ENCODE data around the gene MBTPS2. TPM values are rescaled to one million over a fixed set of nuclear protein-coding genes. Genes with fewer than 3 reads are reported as not detected.

Gene MBTPS2
- total RNA-seq (13.4 TPM), polyA plus RNA-seq (ENCODE audit: insufficient read depth, low read depth, low replicate concordance) (4.9 TPM)
- long read RNA-seq, donor 1, full-length matches to known transcripts = 9 of 14 reads
- long read RNA-seq, donor 1, partial matches to known transcripts = 5 of 14 reads
- long read RNA-seq, donor 1, other reads (novel, unspliced or antisense) = 0 of 14 reads
- long read RNA-seq, donor 2, full-length matches to known transcripts = 6 of 6 reads
- long read RNA-seq, donor 2, partial matches to known transcripts = 0 of 6 reads
- long read RNA-seq, donor 2, other reads (novel, unspliced or antisense) = 0 of 6 reads
- long read RNA-seq, donor 3, full-length matches to known transcripts = 15 of 15 reads
- long read RNA-seq, donor 3, partial matches to known transcripts = 0 of 15 reads
- long read RNA-seq, donor 3, other reads (novel, unspliced or antisense) = 0 of 15 reads
- long read RNA-seq, donor 4, full-length matches to known transcripts = 13 of 24 reads
- long read RNA-seq, donor 4, partial matches to known transcripts = 11 of 24 reads
- long read RNA-seq, donor 4, other reads (novel, unspliced or antisense) = 0 of 24 reads
- long read RNA-seq, donor 5 = 0 reads
- long read RNA-seq, donor 6, full-length matches to known transcripts = 3 of 15 reads
- long read RNA-seq, donor 6, partial matches to known transcripts = 12 of 15 reads
- long read RNA-seq, donor 6, other reads (novel, unspliced or antisense) = 0 of 15 reads
- long read RNA-seq, donor 7, full-length matches to known transcripts = 16 of 21 reads
- long read RNA-seq, donor 7, partial matches to known transcripts = 1 of 21 reads
- long read RNA-seq, donor 7, other reads (novel, unspliced or antisense) = 4 of 21 reads
- long read RNA-seq, donor 8, full-length matches to known transcripts = 3 of 3 reads
- long read RNA-seq, donor 8, partial matches to known transcripts = 0 of 3 reads
- long read RNA-seq, donor 8, other reads (novel, unspliced or antisense) = 0 of 3 reads
- long read RNA-seq, donor 9, full-length matches to known transcripts = 2 of 2 reads
- long read RNA-seq, donor 9, partial matches to known transcripts = 0 of 2 reads
- long read RNA-seq, donor 9, other reads (novel, unspliced or antisense) = 0 of 2 reads
- long read RNA-seq, donor 10, full-length matches to known transcripts = 4 of 4 reads
- long read RNA-seq, donor 10, partial matches to known transcripts = 0 of 4 reads
- long read RNA-seq, donor 10, other reads (novel, unspliced or antisense) = 0 of 4 reads

DNA sequence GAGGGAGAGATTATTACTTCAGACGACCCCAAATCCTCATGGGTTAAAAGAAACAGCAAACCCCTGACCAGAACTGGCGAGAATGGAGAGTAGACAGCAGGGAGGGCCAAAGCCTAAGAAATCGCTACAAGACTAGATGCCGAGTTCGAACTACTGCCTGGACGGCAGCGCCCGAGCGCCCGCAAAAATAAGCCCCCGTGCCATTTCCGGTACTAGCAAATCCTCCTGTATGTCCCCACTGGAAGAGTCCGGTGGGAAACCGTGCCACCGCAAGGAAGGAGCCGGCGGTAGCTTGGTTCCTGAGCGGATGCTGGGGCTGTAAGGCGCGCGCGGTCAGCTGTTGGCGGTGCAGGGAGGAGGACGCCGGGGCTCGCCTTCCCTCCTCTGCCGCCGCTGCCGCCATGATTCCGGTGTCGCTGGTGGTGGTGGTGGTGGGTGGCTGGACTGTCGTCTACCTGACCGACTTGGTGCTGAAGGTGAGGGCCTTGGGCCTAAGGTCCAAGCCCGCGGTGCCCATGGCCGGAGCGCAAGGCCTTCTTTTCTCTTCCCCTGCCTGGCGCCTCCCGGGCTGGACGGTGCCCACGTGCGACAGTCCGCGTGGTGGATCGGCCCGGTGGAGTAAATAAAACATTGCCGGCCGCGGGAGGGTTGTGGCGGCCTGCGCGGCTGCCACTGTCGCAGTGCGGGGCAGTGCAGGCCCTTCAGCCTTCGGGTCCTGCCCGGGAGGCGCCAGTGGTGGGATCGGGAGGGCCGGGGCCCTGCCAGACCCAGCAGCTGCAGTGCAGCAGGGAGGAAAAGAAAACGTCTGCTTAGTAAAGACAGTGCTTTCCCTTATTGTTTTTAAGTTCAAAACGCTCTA is at the start of gene MBTPS2:
Gene MBTPS2, plus strand, starts transcription at position 284 of the 859 bp plus-strand sequence. Its CDS starts 118 bp downstream, at position 402.
- TF ChIP-seq, protein P1, sequence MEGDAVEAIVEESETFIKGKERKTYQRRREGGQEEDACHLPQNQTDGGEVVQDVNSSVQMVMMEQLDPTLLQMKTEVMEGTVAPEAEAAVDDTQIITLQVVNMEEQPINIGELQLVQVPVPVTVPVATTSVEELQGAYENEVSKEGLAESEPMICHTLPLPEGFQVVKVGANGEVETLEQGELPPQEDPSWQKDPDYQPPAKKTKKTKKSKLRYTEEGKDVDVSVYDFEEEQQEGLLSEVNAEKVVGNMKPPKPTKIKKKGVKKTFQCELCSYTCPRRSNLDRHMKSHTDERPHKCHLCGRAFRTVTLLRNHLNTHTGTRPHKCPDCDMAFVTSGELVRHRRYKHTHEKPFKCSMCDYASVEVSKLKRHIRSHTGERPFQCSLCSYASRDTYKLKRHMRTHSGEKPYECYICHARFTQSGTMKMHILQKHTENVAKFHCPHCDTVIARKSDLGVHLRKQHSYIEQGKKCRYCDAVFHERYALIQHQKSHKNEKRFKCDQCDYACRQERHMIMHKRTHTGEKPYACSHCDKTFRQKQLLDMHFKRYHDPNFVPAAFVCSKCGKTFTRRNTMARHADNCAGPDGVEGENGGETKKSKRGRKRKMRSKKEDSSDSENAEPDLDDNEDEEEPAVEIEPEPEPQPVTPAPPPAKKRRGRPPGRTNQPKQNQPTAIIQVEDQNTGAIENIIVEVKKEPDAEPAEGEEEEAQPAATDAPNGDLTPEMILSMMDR (IDR thresholded peaks at IDR 0.05; ENCODE audit: borderline replicate concordance, extremely low read depth, insufficient read depth) = no peak
- intact Hi-C loops (cut with DNase I) = no loop called here
- Histone ChIP-seq H3K9ac (ENCODE audit: low read length in 3 of 3) (peak within 1 kb of the TSS; percentile 71 to 78 (median 71)), H3K4me1 (ENCODE audit: control insufficient read depth in 2 of 3, insufficient read depth in 2 of 3, low read depth in 1 of 3, low read length in 3 of 3) (peaks cover 0 to 6% (median 0%) of the 10 kb centered on the region in 3 donors), H3K4me3 (ENCODE audit: low read length in 3 of 3) (peak within 1 kb of the TSS; percentile 77 to 81 (median 78)), H3K36me3 (ENCODE audit: control insufficient read depth in 2 of 3, insufficient read depth in 3 of 3, low read length in 3 of 3) (no peaks in the 10 kb centered on the region), H3K9me3 (ENCODE audit: control insufficient read depth in 2 of 3, insufficient read depth in 1 of 3, low read length in 3 of 3) (no peaks in the 10 kb centered on the region), H3K27me3 (ENCODE audit: control insufficient read depth, insufficient read depth, low read length) (no peaks in the 10 kb centered on the region), H3K27ac (ENCODE audit: low read depth in 2 of 2, low read length in 2 of 2) (peak within 1 kb of the TSS; percentile 37 to 57)
- no peak for FAIRE-seq
- peak; percentile 90 to 94 (median 92) for DNase-seq

GRCh38 chrX:21798677-21799219 is 40.7 kb upstream of the MBTPS2 start:
- TF ChIP-seq, protein P1 (IDR thresholded peaks at IDR 0.05; ENCODE audit: borderline replicate concordance, extremely low read depth, insufficient read depth) = no peak
- no peak for FAIRE-seq
- H3K27me3 ChIP-seq (ENCODE audit: control insufficient read depth, insufficient read depth, low read length) = no peaks in the 10 kb centered on the region
- no peak overlapping the region for H3K9ac ChIP-seq (ENCODE audit: low read length in 3 of 3)
- DNase-seq = no peak
- H3K4me3 ChIP-seq (ENCODE audit: low read length in 3 of 3) = no peak overlapping the region
- no peak overlapping the region for H3K27ac ChIP-seq (ENCODE audit: low read depth in 2 of 2, low read length in 2 of 2)
- H3K4me1 ChIP-seq (ENCODE audit: control insufficient read depth in 2 of 3, insufficient read depth in 2 of 3, low read depth in 1 of 3, low read length in 3 of 3) = no peaks in the 10 kb centered on the region
- H3K9me3 ChIP-seq (ENCODE audit: control insufficient read depth in 2 of 3, insufficient read depth in 1 of 3, low read length in 3 of 3) = no peaks in the 10 kb centered on the region
- intact Hi-C loops (cut with DNase I) = no loop called here
- H3K36me3 ChIP-seq (ENCODE audit: control insufficient read depth in 2 of 3, insufficient read depth in 3 of 3, low read length in 3 of 3) = no peaks in the 10 kb centered on the region

DNA sequence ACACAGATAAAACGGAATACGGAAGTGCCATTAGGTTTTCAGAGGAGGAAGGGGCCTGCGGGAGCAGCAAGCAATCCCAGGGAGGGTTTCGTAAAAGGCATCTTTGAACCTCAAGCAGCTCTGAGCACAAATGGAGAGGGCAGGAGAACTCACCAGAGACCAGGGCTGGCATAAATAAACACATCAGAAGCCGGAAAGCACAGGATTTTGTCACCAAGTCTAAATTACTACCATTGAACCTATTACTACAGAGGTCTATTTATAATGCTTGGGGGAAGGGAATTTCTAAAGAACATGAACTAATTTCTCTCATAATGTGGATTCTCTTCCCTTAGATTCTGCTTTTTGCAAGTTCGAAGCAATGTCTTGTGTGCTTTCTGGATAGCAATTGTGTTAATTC is 39.6 kb upstream of the MBTPS2 start:
- Histone ChIP-seq H3K9ac (ENCODE audit: low read length in 3 of 3) (no peak overlapping the region), H3K4me3 (ENCODE audit: low read length in 3 of 3) (no peak overlapping the region), H3K27ac (ENCODE audit: low read depth in 2 of 2, low read length in 2 of 2) (no peak overlapping the region), H3K9me3 (ENCODE audit: control insufficient read depth in 2 of 3, insufficient read depth in 1 of 3, low read length in 3 of 3) (no peaks in the 10 kb centered on the region), H3K4me1 (ENCODE audit: control insufficient read depth in 2 of 3, insufficient read depth in 2 of 3, low read depth in 1 of 3, low read length in 3 of 3) (no peaks in the 10 kb centered on the region), H3K27me3 (ENCODE audit: control insufficient read depth, insufficient read depth, low read length) (no peaks in the 10 kb centered on the region), H3K36me3 (ENCODE audit: control insufficient read depth in 2 of 3, insufficient read depth in 3 of 3, low read length in 3 of 3) (no peaks in the 10 kb centered on the region)
- TF ChIP-seq, protein P1 (IDR thresholded peaks at IDR 0.05; ENCODE audit: borderline replicate concordance, extremely low read depth, insufficient read depth) = no peak
- DNase-seq (no peak), FAIRE-seq (no peak)
- intact Hi-C loops (cut with DNase I) = no loop called here

Data from kidney (tissue), 22 donors.